Measurements from ENCODE around the gene COL4A4. TPM values are rescaled to one million over a fixed set of nuclear protein-coding genes. Genes with fewer than 3 reads are reported as not detected.
"Not testable (repeated sequence)": the region's sequence is repeated elsewhere in the genome, so short reads cannot be mapped to it uniquely, and the experiment has no call there.

COL4A4 gene
- total RNA-seq, 5 donors from 2014 or later (not counting 1 experiment from before 2014, with no cell fraction given), result 0.08 to 0.28 (median 0.20) TPM

DNA sequence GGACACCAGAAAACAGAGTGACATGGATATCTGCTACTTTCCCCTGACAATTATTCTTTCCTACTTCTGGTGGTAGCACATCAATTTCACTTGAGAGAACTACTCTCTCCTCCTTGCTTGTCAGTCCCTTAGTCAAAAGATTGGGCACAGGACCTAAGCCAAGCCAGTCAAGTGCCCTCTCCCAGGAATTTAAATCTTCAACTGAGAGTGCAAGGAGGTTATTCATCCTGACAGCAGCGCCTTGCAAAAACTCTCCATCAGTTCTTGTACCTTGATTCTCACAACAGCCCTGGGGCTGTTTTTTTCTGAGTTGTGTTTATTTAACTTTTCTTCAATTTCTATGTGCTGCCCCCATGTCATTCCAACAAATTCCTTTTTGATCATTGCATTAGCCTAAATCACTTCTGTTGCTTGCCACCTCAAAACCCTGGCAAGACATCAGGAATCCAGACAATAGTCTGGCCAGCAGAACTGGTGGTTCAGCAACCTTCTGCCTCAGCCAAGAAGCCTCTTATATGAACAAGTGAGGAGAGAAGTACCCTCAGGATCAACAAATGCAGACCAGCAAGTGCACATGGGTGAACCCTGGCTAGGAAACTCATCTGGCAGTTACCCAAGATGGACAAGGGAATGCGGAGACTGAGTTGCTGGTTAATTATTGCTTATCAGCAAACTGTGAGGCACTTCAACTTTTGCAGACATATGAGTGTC lies 19.8 kb upstream of the COL4A4 start:
- Mint-ChIP-seq H3K9me3 (no peaks in the 10 kb centered on the region), H3K36me3 (no peaks in the 10 kb centered on the region), H3K4me3 (no peak overlapping the region), H3K27ac (no peak overlapping the region), H3K4me1 (no peaks in the 10 kb centered on the region), H3K27me3 (peaks cover 16 to 31% of the 10 kb centered on the region in 2 donors)
- ChIA-PET POLR2A (no interaction called here), CTCF (no interaction called here)
- H3K4me1 ChIP-seq (ENCODE audit: control insufficient read depth in 1 of 2, extremely low read depth in 1 of 2, insufficient read depth in 2 of 2, low read length in 2 of 2), result no peaks in the 10 kb centered on the region
- H3K36me3 ChIP-seq (ENCODE audit: control insufficient read depth in 2 of 2, extremely low read depth in 1 of 2, insufficient read depth in 1 of 2, low read length in 1 of 2), result no peaks in the 10 kb centered on the region
- H3K27ac ChIP-seq (ENCODE audit: low read length), result no peak overlapping the region
- H3K4me3 ChIP-seq (ENCODE audit: control insufficient read depth in 1 of 2, extremely low read depth in 1 of 2, low read length in 1 of 2), result no peak overlapping the region
- no peaks in the 10 kb centered on the region for H3K9me3 ChIP-seq
- H3K27me3 ChIP-seq (replicated peaks in 1 of 2; ENCODE audit: control insufficient read depth in 2 of 2, extremely low read depth in 1 of 2, insufficient read depth in 2 of 2, low read length in 1 of 2), result no peaks in the 10 kb centered on the region
- ATAC-seq (replicated peaks in 1 of 4), result no peak
- 100% methylated on average over 1 of the region's 2 CpGs for WGBS (ENCODE audit: insufficient coverage)
- DNase-seq, result no peak

DNA sequence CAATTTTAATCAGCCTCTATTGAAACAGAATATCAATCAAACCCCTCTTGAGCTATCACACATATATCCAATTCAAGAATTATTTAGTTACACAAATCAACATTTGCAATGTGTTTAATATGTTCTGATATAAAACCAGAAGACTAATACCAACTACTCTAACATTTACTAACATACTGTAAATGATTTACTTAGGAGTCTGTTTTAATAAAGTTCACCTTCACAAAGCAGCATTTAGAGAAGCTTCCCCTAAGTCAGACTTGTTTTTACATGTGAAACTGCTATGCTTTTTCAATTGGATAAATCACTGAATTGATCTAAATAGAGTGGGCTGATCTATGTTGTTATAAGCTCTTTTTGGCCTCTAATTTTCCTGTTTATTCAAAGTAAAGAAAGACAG lies 18.8 kb upstream of the COL4A4 start:
- no peak for DNase-seq
- no peak overlapping the region for H3K4me3 ChIP-seq (ENCODE audit: control insufficient read depth in 1 of 2, extremely low read depth in 1 of 2, low read length in 1 of 2)
- peaks cover 14 to 27% of the 10 kb centered on the region in 2 donors for H3K27me3 Mint-ChIP-seq
- H3K9me3 Mint-ChIP-seq, result no peaks in the 10 kb centered on the region
- no peaks in the 10 kb centered on the region for H3K27me3 ChIP-seq (replicated peaks in 1 of 2; ENCODE audit: control insufficient read depth in 2 of 2, extremely low read depth in 1 of 2, insufficient read depth in 2 of 2, low read length in 1 of 2)
- no peaks in the 10 kb centered on the region for H3K36me3 ChIP-seq (ENCODE audit: control insufficient read depth in 2 of 2, extremely low read depth in 1 of 2, insufficient read depth in 1 of 2, low read length in 1 of 2)
- no peak overlapping the region for H3K4me3 Mint-ChIP-seq
- no peaks in the 10 kb centered on the region for H3K36me3 Mint-ChIP-seq
- no peaks in the 10 kb centered on the region for H3K9me3 ChIP-seq
- H3K27ac ChIP-seq (ENCODE audit: low read length), result no peak overlapping the region
- ATAC-seq (replicated peaks in 1 of 4), result no peak
- no peak overlapping the region for H3K27ac Mint-ChIP-seq
- CTCF ChIA-PET, result no interaction called here
- H3K4me1 ChIP-seq (ENCODE audit: control insufficient read depth in 1 of 2, extremely low read depth in 1 of 2, insufficient read depth in 2 of 2, low read length in 2 of 2), result no peaks in the 10 kb centered on the region
- H3K4me1 Mint-ChIP-seq, result no peaks in the 10 kb centered on the region
- POLR2A ChIA-PET, result no interaction called here

DNA sequence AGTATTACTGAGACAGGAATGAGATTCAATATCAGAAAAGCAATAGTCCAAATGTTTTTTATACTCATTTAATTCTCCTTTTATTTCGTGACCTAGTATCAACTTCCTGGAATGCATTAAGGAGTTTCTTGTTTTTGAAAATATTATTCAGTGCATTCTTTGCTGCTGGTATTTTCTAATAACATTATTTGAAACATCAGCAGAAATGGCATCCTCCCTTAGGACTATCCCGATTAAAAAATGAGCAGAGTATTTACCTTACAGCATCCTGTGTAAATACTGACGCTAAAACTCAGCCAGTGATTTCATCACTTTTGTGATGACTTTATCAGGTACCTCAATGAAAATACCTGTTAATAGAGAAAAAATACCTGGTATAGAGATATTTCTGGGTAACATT lies 16.8 kb upstream of the COL4A4 start:
- Mint-ChIP-seq H3K36me3 (no peaks in the 10 kb centered on the region), H3K27ac (no peak overlapping the region), H3K9me3 (no peaks in the 10 kb centered on the region), H3K4me1 (no peaks in the 10 kb centered on the region), H3K4me3 (no peak overlapping the region), H3K27me3 (peaks cover 3 to 12% of the 10 kb centered on the region in 2 donors)
- no peaks in the 10 kb centered on the region for H3K4me1 ChIP-seq (ENCODE audit: control insufficient read depth in 1 of 2, extremely low read depth in 1 of 2, insufficient read depth in 2 of 2, low read length in 2 of 2)
- WGBS (ENCODE audit: insufficient coverage), result no CpG with 5 or more reads among the region's 3 CpGs
- DNase-seq (no peak), ATAC-seq (replicated peaks in 1 of 4) (no peak)
- no peak overlapping the region for H3K4me3 ChIP-seq (ENCODE audit: control insufficient read depth in 1 of 2, extremely low read depth in 1 of 2, low read length in 1 of 2)
- POLR2A ChIA-PET, result no interaction called here
- CTCF ChIA-PET, result no interaction called here
- H3K27ac ChIP-seq (ENCODE audit: low read length), result no peak overlapping the region
- H3K9me3 ChIP-seq, result no peaks in the 10 kb centered on the region
- H3K36me3 ChIP-seq (ENCODE audit: control insufficient read depth in 2 of 2, extremely low read depth in 1 of 2, insufficient read depth in 1 of 2, low read length in 1 of 2), result no peaks in the 10 kb centered on the region
- no peaks in the 10 kb centered on the region for H3K27me3 ChIP-seq (replicated peaks in 1 of 2; ENCODE audit: control insufficient read depth in 2 of 2, extremely low read depth in 1 of 2, insufficient read depth in 2 of 2, low read length in 1 of 2)

DNA sequence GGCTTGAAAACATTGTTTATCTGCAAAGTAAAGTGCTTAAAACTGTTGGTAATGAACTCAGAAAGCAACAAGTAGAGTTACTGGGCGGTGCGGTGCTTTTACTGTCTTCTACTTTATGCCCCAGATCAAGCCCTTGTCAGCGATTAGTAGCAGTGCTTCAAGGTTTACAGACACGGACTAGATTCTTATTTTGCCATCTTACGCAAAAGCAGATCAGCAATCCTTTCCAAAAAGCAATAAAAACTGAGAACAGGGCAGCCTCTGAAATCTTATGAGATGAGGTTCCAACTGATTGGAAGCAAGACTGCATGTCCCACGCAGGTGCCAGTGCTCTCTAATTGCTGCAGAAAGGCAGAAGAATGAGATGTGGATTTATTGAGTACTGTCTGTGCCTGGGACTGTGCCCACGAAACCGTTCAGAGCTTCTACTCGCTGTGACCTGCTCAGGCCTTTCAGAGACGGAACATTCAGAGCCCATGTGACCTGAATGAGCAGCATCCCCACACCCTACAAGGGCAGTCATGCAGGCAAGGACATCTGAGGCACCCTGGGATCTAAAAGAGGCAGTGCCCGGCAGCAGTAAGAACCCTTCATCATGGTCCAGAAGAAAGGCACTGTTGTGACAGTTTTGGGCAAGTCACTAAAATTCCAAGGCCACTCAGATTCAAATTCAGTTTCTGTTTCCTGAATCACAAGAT lies 16.1 kb upstream of the COL4A4 start:
- ATAC-seq (replicated peaks in 1 of 4) (no peak), DNase-seq (no peak)
- H3K27ac Mint-ChIP-seq, result no peak overlapping the region
- Histone ChIP-seq H3K27me3 (replicated peaks in 1 of 2; ENCODE audit: control insufficient read depth in 2 of 2, extremely low read depth in 1 of 2, insufficient read depth in 2 of 2, low read length in 1 of 2) (no peaks in the 10 kb centered on the region), H3K4me1 (ENCODE audit: control insufficient read depth in 1 of 2, extremely low read depth in 1 of 2, insufficient read depth in 2 of 2, low read length in 2 of 2) (no peaks in the 10 kb centered on the region), H3K27ac (ENCODE audit: low read length) (no peak overlapping the region), H3K4me3 (ENCODE audit: control insufficient read depth in 1 of 2, extremely low read depth in 1 of 2, low read length in 1 of 2) (no peak overlapping the region), H3K36me3 (ENCODE audit: control insufficient read depth in 2 of 2, extremely low read depth in 1 of 2, insufficient read depth in 1 of 2, low read length in 1 of 2) (no peaks in the 10 kb centered on the region), H3K9me3 (no peaks in the 10 kb centered on the region)
- CTCF ChIA-PET, result no interaction called here
- 95% methylated on average over 6 of the region's 11 CpGs for WGBS (ENCODE audit: insufficient coverage)
- no peaks in the 10 kb centered on the region for H3K36me3 Mint-ChIP-seq
- no peaks in the 10 kb centered on the region for H3K4me1 Mint-ChIP-seq
- no peaks in the 10 kb centered on the region for H3K9me3 Mint-ChIP-seq
- peaks cover 3 to 11% of the 10 kb centered on the region in 2 donors for H3K27me3 Mint-ChIP-seq
- POLR2A ChIA-PET, result no interaction called here
- no peak overlapping the region for H3K4me3 Mint-ChIP-seq

DNA sequence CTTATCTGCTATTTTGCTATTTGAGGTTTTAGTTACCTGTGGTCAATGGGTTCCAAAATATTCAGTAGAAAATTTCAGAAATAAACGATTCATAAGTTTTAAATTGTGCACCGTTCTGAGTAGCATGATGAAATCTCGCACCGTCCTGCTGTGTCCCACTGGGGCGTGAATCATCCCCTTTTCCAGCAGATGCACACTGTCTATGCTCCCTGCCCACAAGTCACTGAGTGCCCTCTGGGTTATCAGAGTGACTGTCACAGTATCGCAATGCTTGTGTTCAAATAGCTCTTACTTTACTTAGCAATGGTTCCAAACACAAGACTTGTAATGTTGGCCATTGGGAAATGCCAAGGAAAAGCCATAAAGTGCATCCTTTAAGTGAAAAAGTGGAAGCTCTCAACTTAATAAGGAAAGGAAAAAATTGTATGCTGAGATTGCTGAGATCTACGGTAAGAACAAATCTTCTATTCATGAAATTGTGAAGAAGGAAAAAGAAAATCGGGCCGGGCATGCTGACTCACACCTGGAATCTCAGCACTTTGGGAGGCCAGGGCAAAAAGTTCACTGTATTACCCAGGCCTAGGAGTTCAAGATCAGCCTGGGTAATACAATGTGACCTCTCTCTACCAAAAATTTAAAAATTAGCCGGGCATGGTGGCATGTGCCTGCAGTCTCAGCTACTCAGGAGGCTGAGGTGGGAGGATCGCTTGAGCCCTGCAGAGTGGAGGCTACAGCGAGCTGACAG lies 13.8 kb upstream of the COL4A4 start:
- ChIA-PET POLR2A (interaction anchor here (0.6 to 0.7 kb wide), 2 partner anchors 112 to 341 kb away, joined by 3 to 7 read pairs; partner anchors contain the start of gene RHBDD1 (in 1 of the 2)), CTCF (interaction anchor here in 1 of 2 donors (0.7 kb wide), 1 partner anchor 7 kb away, joined by 6 read pairs; no protein-coding TSS in a partner anchor)

DNA sequence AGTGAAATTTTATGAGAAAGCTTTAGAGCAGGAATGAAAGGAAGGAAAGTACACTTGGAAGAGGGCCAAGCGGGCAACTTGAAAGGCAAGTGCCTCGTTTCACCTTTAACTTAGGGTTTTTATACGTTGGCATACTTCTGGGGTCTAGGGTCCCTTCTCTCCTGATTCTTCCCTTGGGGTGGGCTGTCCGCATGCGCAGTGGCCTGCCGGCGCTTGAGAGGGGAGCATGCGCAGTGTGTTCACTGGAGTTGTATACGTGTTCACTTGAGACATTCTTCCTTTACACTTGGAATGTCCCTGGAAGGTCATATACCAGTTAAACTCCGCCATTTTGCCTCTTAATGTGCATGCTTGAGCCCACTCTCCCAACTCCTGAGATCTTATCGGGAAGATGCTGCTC lies 7.8 kb upstream of the COL4A4 start:
- H3K4me3 Mint-ChIP-seq; H3K36me3 ChIP-seq (ENCODE audit: control insufficient read depth in 2 of 2, extremely low read depth in 1 of 2, insufficient read depth in 1 of 2, low read length in 1 of 2); H3K27ac ChIP-seq (ENCODE audit: low read length); H3K4me1 Mint-ChIP-seq; H3K27me3 ChIP-seq (replicated peaks in 1 of 2; ENCODE audit: control insufficient read depth in 2 of 2, extremely low read depth in 1 of 2, insufficient read depth in 2 of 2, low read length in 1 of 2); H3K4me3 ChIP-seq (ENCODE audit: control insufficient read depth in 1 of 2, extremely low read depth in 1 of 2, low read length in 1 of 2); H3K9me3 ChIP-seq; DNase-seq; H3K27ac Mint-ChIP-seq; H3K9me3 Mint-ChIP-seq; ATAC-seq (replicated peaks in 1 of 4); H3K4me1 ChIP-seq (ENCODE audit: control insufficient read depth in 1 of 2, extremely low read depth in 1 of 2, insufficient read depth in 2 of 2, low read length in 2 of 2); H3K36me3 Mint-ChIP-seq; POLR2A ChIA-PET: not testable (repeated sequence)
- WGBS (ENCODE audit: insufficient coverage), result 94% methylated on average over 9 of the region's 11 CpGs
- CTCF ChIA-PET, result interaction anchor here in 1 of 2 donors (0.5 kb wide), 1 partner anchor 324 kb away, joined by 5 read pairs; no protein-coding TSS in a partner anchor
- peaks cover 5 to 16% of the 10 kb centered on the region in 2 donors for H3K27me3 Mint-ChIP-seq

More for the DNA sequence above, 13.8 kb upstream of the COL4A4 start:
- no peaks in the 10 kb centered on the region for H3K4me1 Mint-ChIP-seq
- no peak overlapping the region for H3K4me3 Mint-ChIP-seq
- Histone ChIP-seq H3K4me3 (ENCODE audit: control insufficient read depth in 1 of 2, extremely low read depth in 1 of 2, low read length in 1 of 2) (no peak overlapping the region), H3K9me3 (no peaks in the 10 kb centered on the region), H3K27ac (ENCODE audit: low read length) (no peak overlapping the region), H3K4me1 (ENCODE audit: control insufficient read depth in 1 of 2, extremely low read depth in 1 of 2, insufficient read depth in 2 of 2, low read length in 2 of 2) (no peaks in the 10 kb centered on the region), H3K27me3 (replicated peaks in 1 of 2; ENCODE audit: control insufficient read depth in 2 of 2, extremely low read depth in 1 of 2, insufficient read depth in 2 of 2, low read length in 1 of 2) (no peaks in the 10 kb centered on the region), H3K36me3 (ENCODE audit: control insufficient read depth in 2 of 2, extremely low read depth in 1 of 2, insufficient read depth in 1 of 2, low read length in 1 of 2) (no peaks in the 10 kb centered on the region)
- ATAC-seq (replicated peaks in 1 of 4) (no peak), DNase-seq (no peak)
- no peak overlapping the region for H3K27ac Mint-ChIP-seq
- no peaks in the 10 kb centered on the region for H3K9me3 Mint-ChIP-seq
- no peaks in the 10 kb centered on the region for H3K36me3 Mint-ChIP-seq
- peaks cover 3 to 15% of the 10 kb centered on the region in 2 donors for H3K27me3 Mint-ChIP-seq
- WGBS (ENCODE audit: insufficient coverage), result 95% methylated on average over 5 of the region's 12 CpGs

Data from T-cell (primary cell).